Ishikawa (cell line): Measurements from ENCODE around the gene RASIP1.
A peak's percentile ranks its signal among the peaks of the same experiment; 100 is the strongest.

Source experiments
- CEBPB ChIP-seq: IDR thresholded peaks from 2 replicates; pipeline ENCODE4 v1.6.1; 2012
- CREB1 ChIP-seq: IDR thresholded peaks from 2 replicates; pipeline ENCODE4 v1.6.1; 2012; ENCODE audit warnings: low read depth
- EGR1 ChIP-seq: IDR thresholded peaks from 2 replicates; pipeline ENCODE4 v1.6.1; 2012
- EP300 ChIP-seq: IDR thresholded peaks from 2 replicates; pipeline ENCODE4 v1.6.1; 2012; ENCODE audit warnings: borderline replicate concordance
- FOXM1 ChIP-seq: IDR thresholded peaks from 2 replicates; pipeline ENCODE4 v1.6.1; 2012; ENCODE audit warnings: low read depth, borderline replicate concordance
- MAX ChIP-seq: IDR thresholded peaks from 2 replicates; pipeline ENCODE4 v1.6.1; 2012
- NFIC ChIP-seq: IDR thresholded peaks from 2 replicates; pipeline ENCODE4 v1.6.1; 2012
- RAD21 ChIP-seq: IDR thresholded peaks from 2 replicates; pipeline ENCODE4 v1.6.1; 2012; ENCODE audit warnings: low read depth
- REST ChIP-seq: IDR thresholded peaks from 2 replicates; pipeline ENCODE4 v1.6.1; 2012; ENCODE audit warnings: low read depth, mild to moderate bottlenecking
- TAF1 ChIP-seq: IDR thresholded peaks from 2 replicates; pipeline ENCODE4 v1.6.1; 2012; ENCODE audit warnings: low read depth, mild to moderate bottlenecking
- TCF12 ChIP-seq: IDR thresholded peaks from 2 replicates; pipeline ENCODE4 v1.6.1; 2012; ENCODE audit warnings: low read depth
- TEAD4 ChIP-seq: IDR thresholded peaks from 2 replicates; pipeline ENCODE4 v1.6.1; 2012
- USF1 ChIP-seq: IDR thresholded peaks from 2 replicates; pipeline ENCODE4 v1.6.1; 2012
- YY1 ChIP-seq: IDR thresholded peaks from 2 replicates; pipeline ENCODE4 v1.6.1; 2012; ENCODE audit warnings: low read depth
- ZBTB7A ChIP-seq: IDR thresholded peaks from 2 replicates; pipeline ENCODE4 v1.6.1; 2012; ENCODE audit warnings: low read depth

The RASIP1 gene

GRCh38 chr19:48719263-48720171 is 20.9 kb downstream of the RASIP1 start, which contains the start of gene MAMSTR:
TSS of gene MAMSTR (minus strand) at chr19:48719725. CDS start at chr19:48719031, 694 bp downstream.
- TF ChIP-seq CREB1 (no peak), EGR1 (no peak), EP300 (no peak), ZBTB7A (no peak), MAX (no peak), REST (no peak), RAD21 (no peak), TEAD4 (no peak), CEBPB (no peak), TCF12 (no peak), YY1 (no peak), USF1 (no peak), NFIC (no peak), FOXM1 (no peak), TAF1 (no peak)

GRCh38 chr19:48718711-48719231 is 21.6 kb downstream of the RASIP1 start:
- no peak for TF ChIP-seq CREB1
- no peak for TF ChIP-seq EP300
- TF ChIP-seq RAD21: no peak

GRCh38 chr19:48716562-48717291 is 23.7 kb downstream of the RASIP1 start:
- TF ChIP-seq MAX (no peak; the same call in 1 of the 2 replicates), TEAD4 (no peak), EGR1 (no peak), YY1 (peak; percentile 59), TAF1 (no peak)

- no peak for TF ChIP-seq TEAD4
- TF ChIP-seq CREB1: no peak
- TF ChIP-seq MAX: no peak
- TF ChIP-seq FOXM1: no peak
- no peak for TF ChIP-seq RAD21
- no peak for TF ChIP-seq TAF1
- no peak for TF ChIP-seq CEBPB
- no peak for TF ChIP-seq NFIC
- no peak for TF ChIP-seq EGR1
- TF ChIP-seq TCF12: no peak
- TF ChIP-seq YY1: no peak
- no peak for TF ChIP-seq REST
- no peak for TF ChIP-seq ZBTB7A
These were observed 24.7 kb downstream of the RASIP1 start for GRCh38 chr19:48715681-48716171.

GRCh38 chr19:48714759-48715675 is 25.4 kb downstream of the RASIP1 start:
- TF ChIP-seq TEAD4 (no peak), TAF1 (no peak), TCF12 (no peak), CREB1 (no peak), FOXM1 (no peak), EP300 (no peak), EGR1 (no peak), YY1 (no peak), NFIC (no peak), MAX (no peak), CEBPB (no peak), RAD21 (no peak), USF1 (no peak)
